Measurements from ENCODE around the gene CENPA.
"Not testable (repeated sequence)": the region's sequence is repeated elsewhere in the genome, so short reads cannot be mapped to it uniquely, and the experiment has no call there.

Gene CENPA

GRCh38 chr2:26809211-26809610, 23.4 kb downstream of the CENPA start:
- in situ Hi-C loops (cut with HindIII; ENCODE audit: low sequenced_read_pairs): no loop called here
- no peak for TF ChIP-seq CTCF (IDR thresholded peaks at IDR 0.05; ENCODE audit: low read depth, low read length)
- H3K4me3 ChIP-seq (ENCODE audit: low read depth, low read length): no peak overlapping the region
- no peak for DNase-seq (ENCODE audit: low read depth, low spot score)

GRCh38 chr2:26809876-26810577, 24.2 kb downstream of the CENPA start:
- TF ChIP-seq CTCF (IDR thresholded peaks at IDR 0.05; ENCODE audit: low read depth, low read length): no peak
- H3K4me3 ChIP-seq (ENCODE audit: low read depth, low read length): no peak overlapping the region
- no peak for DNase-seq (ENCODE audit: low read depth, low spot score)
- in situ Hi-C loops (cut with HindIII; ENCODE audit: low sequenced_read_pairs): no loop called here

- in situ Hi-C loops (cut with HindIII; ENCODE audit: low sequenced_read_pairs): no loop called here
- DNase-seq (ENCODE audit: low read depth, low spot score): no peak
- no peak overlapping the region for H3K4me3 ChIP-seq (ENCODE audit: low read depth, low read length)
- TF ChIP-seq CTCF (IDR thresholded peaks at IDR 0.05; ENCODE audit: low read depth, low read length): no peak
Observed at GRCh38 chr2:26811261-26811660, 25.4 kb downstream of the CENPA start.

GRCh38 chr2:26811791-26812694, 26.2 kb downstream of the CENPA start:
- no peak overlapping the region for H3K4me3 ChIP-seq (ENCODE audit: low read depth, low read length)
- TF ChIP-seq CTCF (IDR thresholded peaks at IDR 0.05; ENCODE audit: low read depth, low read length): no peak
- in situ Hi-C loops (cut with HindIII; ENCODE audit: low sequenced_read_pairs): no loop called here
- DNase-seq (ENCODE audit: low read depth, low spot score): no peak

GRCh38 chr2:26812731-26813130, 26.9 kb downstream of the CENPA start:
- in situ Hi-C loops (cut with HindIII; ENCODE audit: low sequenced_read_pairs): no loop called here
- TF ChIP-seq CTCF (IDR thresholded peaks at IDR 0.05; ENCODE audit: low read depth, low read length): no peak
- no peak for DNase-seq (ENCODE audit: low read depth, low spot score)
- no peak overlapping the region for H3K4me3 ChIP-seq (ENCODE audit: low read depth, low read length)

- H3K4me3 ChIP-seq (ENCODE audit: low read depth, low read length); in situ Hi-C loops (cut with HindIII; ENCODE audit: low sequenced_read_pairs); DNase-seq (ENCODE audit: low read depth, low spot score): not testable (repeated sequence)
Observed at GRCh38 chr2:26814072-26814765, 28.4 kb downstream of the CENPA start.
